ENCODE data around the gene RNF138. TPM values are rescaled to one million over a fixed set of nuclear protein-coding genes. Genes with fewer than 3 reads are reported as not detected.
A peak's percentile ranks its signal among the peaks of the same experiment; 100 is the strongest.
"Not testable (repeated sequence)": the region's sequence is repeated elsewhere in the genome, so short reads cannot be mapped to it uniquely, and the experiment has no call there.

Gene RNF138
- total RNA-seq, 2 donors from 2014 or later = 14.9 to 23.7 TPM

- peak; percentile 91 for DNase-seq (ENCODE audit: low spot score)
- intact Hi-C loops (cut with DNase I) = loop anchor here (5.0 to 10.0 kb wide), 2 partner anchors 394 to 397 kb away; no protein-coding TSS in a partner anchor
Observed at GRCh38 chr18:32158108-32158624, 66.5 kb downstream of the RNF138 start.

GRCh38 chr18:32158631-32159030, 67.0 kb downstream of the RNF138 start:
- intact Hi-C loops (cut with DNase I) = loop anchor here (5.0 to 10.0 kb wide), 2 partner anchors 394 to 396 kb away; no protein-coding TSS in a partner anchor
- not testable (repeated sequence) for DNase-seq (ENCODE audit: low spot score)

DNA sequence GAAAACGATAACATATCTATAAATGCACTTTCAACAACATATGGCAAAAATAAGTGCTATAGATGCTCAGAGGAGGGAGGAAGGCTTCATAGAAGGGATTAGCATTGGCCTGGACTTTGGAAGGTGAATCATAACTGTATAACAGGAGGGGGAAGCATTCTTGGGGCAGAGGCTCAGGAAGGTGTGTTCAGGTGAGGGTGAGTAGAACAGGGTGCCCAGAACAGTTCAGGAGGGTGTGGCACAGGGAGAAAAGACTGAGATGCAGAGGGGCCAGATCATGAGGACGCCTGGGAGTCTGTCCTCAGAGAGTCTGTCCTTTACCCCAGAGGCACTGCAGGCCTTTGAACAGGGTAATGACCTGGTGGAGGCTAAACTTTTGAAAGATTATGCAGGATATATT, 68.9 kb downstream of the RNF138 start:
- intact Hi-C loops (cut with DNase I) = loop anchor here in 1 of 2 donors (10.0 kb wide), 1 partner anchor 314 kb away; the partner anchor contains the start of gene GAREM1
- DNase-seq (ENCODE audit: low spot score) = no peak

- intact Hi-C loops (cut with DNase I) = loop anchor here in 1 of 2 donors (10.0 kb wide), 1 partner anchor 307 kb away; the partner anchor contains the start of gene GAREM1
Observed at GRCh38 chr18:32167980-32168730, 76.5 kb downstream of the RNF138 start.

DNA sequence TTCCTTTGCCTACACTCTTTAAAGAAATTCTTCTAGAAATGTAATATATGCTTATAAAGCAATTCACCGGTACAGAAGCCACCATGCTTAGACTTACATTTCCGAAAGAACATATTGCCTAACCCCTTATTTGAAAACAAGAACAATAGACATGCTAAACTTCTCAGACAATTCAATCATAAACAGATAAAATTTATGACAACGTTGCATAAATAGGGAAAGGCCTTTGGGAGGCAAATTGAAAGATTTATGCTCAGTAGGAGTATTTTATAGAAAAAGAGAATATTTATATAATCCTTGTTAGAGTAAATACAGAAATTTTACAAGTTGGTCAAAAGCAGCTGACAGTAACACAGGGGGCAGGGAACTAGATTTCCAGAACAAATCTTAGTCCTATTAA, 82.0 kb downstream of the RNF138 start:
- DNase-seq (ENCODE audit: low spot score) = no peak
- intact Hi-C loops (cut with DNase I) = no loop called here

More at GRCh38 chr18:32167980-32168730, 76.5 kb downstream of the RNF138 start:
- DNase-seq (ENCODE audit: low spot score) = no peak

GRCh38 chr18:32174719-32175118, 83.0 kb downstream of the RNF138 start:
- intact Hi-C loops (cut with DNase I) = no loop called here
- no peak for DNase-seq (ENCODE audit: low spot score)

DNA sequence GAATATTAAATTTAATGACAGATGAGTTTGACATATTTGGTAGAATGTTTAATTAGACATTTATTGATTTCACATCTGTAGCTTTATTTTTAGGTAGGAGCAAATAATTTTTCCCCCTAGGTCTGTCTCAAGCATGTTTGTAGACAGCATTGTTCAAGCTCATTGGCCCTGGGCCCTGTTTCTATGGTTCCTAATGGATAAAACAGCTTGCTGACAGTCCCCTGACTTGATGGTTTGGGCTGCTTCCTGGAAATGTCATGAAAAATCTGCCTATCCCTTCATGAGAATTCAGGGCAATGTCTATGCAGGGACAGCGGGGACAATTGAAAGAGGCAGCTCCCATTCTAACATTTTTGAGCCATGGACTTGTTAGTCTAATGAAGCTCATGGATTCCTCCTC, 83.6 kb downstream of the RNF138 start:
- DNase-seq (ENCODE audit: low spot score) = no peak
- intact Hi-C loops (cut with DNase I) = no loop called here

DNA sequence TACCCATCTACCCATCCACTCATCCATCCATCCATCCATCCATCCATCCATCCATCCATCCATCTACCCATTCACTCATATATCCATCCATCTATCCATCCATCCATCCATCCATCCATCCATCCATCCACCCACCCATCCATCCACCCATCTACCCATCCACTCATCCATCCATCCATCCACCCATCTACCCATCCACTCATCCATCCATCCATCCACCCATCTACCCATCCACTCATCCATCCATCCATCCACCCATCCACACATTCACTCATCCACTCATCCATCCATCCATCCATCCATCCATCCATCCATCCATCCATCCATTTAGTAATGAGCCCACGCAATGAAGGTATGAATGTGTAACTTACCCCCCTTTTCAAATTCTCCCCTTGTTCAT, 85.1 kb downstream of the RNF138 start:
- DNase-seq (ENCODE audit: low spot score); intact Hi-C loops (cut with DNase I): not testable (repeated sequence)

- intact Hi-C loops (cut with DNase I) = no loop called here
- no peak for DNase-seq (ENCODE audit: low spot score)
Observed at GRCh38 chr18:32177530-32177929, 85.9 kb downstream of the RNF138 start.

Other genes starting within 250 kb of the RNF138 start
- 10 to 100 TPM; 34.1 to 46.3 TPM for gene TRAPPC8, start 148.7 kb upstream of the RNF138 start, total RNA-seq
- 1 to 10 TPM; 3.7 to 9.0 TPM for gene RNF125, start 73.0 kb upstream of the RNF138 start, total RNA-seq
- gene MEP1B, start 98.2 kb downstream of the RNF138 start, total RNA-seq = not detected

Data from posterior vena cava (tissue), 2 donors.